Measurements from ENCODE around the gene COPG1.

Gene COPG1

DNA sequence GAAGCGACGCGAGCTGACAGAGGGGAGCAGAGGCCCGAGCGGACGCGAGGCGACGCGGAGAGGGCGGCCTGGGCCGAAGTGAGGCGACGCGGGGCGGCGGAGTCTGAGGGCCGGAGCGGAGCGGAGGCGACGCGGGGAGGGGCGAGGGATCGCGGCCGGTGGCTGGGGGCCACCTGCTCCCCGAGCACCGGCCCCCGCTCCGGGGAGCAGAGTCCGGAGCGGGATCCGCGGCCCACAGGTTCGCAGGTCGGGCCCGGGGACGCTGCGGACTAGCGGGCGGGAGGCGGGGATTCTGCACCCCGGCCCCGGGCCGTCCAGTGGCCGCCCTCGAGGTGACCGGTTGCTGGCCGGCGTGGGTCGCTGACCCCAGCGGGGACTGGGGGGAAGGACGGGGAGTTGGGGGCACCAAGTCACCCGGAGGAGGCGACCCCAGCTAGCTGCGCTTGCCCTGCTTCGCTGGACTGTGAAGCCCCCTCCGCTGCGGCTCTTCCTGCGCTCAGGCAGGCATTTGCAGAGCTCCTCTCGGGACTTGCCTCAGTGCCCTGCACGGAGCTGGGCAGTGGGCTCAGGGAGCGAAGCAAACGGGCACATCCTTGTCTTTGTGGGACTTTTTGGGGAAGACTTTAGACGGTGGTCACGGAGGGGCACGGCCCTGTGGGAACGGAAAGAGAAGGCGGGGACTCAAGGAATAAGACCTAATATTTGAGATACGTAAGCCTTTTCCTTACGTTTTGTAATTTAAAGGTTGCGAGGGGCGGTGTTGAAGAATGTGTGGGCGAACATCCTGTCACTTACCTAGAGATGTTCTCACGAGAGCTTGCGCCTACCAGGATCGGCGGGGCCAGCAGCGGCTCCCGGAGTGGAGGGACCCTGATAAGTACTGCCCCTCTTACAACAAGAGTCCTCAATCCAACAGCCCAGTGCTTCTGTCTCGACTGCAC lies 29.8 kb downstream of the COPG1 start:
- DNase-seq (ENCODE audit: low spot score), result peak; percentile 73

GRCh38 chr3:129280183-129280582 lies 30.8 kb downstream of the COPG1 start:
- no peak for DNase-seq (ENCODE audit: low spot score)

- DNase-seq (ENCODE audit: low spot score), result no peak
Observed at GRCh38 chr3:129281726-129282125, 32.3 kb downstream of the COPG1 start.

GRCh38 chr3:129282727-129283327 lies 33.4 kb downstream of the COPG1 start:
- DNase-seq (ENCODE audit: low spot score), result peak; percentile 51

DNA sequence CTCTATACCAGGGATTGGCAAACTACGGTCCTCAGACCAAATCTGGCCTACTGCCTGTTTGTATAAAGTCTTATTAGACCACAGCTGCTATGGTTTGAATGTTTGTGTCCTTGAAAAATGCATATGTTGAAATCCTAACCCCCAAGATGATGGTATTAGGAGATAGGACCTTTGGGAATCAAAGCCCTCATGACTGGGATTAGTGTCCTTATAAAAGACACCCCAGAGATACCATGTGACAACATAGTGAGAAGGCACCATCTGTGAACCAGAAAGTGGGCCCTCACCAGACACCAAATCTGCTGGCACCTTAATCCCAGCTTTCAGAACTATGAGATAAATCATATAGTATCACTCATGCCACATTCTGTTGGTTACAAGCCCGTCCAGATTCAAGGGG lies 36.7 kb downstream of the COPG1 start:
- DNase-seq (ENCODE audit: low spot score), result no peak

GRCh38 chr3:129288446-129288845 lies 39.0 kb downstream of the COPG1 start:
- DNase-seq (ENCODE audit: low spot score), result no peak

DNA sequence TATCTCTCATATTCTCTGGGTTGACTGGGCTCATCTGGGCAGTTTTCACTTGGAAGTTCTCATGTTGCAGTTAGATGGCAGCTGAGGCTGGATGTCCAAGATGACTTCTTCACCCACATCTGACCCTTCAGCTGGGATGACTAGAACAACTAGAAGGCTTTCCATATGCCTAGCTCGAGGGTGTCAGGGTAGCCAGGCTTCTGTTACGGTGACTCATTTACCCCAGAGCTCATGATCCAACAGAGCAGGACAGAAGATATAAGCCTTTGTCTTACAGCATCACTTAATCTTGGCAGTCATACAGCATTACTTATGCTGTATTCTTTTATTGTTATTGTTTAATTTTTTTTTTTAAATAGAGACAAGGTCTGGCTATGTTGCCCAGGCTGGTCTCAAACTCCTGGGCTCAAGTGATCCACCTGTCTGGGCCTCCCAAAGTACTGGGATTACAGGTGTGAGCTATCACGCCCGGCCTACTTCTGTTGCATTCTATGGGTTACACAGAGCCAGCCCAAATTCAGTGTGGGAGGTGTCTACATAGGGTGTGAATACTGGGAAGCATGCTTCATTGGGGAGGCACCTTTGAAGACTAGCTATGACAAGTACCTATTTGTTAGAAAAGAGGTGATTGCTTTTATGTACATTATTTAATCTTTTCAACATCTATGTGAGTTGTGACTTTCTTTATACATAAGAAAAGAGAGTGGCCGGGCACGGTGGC lies 40.0 kb downstream of the COPG1 start:
- peak; percentile 52 for DNase-seq (ENCODE audit: low spot score)

DNA sequence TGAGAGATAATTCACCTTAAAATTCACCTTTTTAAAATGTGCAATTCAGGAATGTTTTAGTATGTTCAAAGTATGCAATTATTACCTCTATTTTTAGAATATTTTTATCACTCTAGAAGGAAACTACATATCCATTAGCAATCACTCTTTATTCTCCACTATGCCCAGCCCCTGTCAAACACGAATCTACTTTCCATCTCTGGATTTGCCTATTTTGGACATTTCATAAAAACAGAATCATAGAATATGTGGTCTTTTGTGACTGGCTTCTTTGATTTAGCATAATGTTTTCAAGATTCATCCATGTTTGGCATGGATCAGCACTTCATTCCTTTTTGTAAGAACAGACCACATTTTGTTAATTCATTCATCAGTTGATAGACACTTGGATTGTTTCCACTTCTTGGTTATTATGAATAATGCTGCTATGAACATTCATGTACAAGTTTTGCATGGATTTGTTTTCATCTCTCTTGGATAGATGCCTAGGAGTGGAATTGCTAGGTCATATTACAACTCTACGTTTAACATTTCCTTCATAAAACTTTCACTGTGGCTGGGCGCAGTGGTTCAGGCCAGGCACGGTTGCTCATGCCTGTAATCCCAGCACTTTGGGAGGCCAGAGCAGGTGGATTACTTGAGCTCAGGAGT lies 42.0 kb downstream of the COPG1 start:
- no peak for DNase-seq (ENCODE audit: low spot score)

DNA sequence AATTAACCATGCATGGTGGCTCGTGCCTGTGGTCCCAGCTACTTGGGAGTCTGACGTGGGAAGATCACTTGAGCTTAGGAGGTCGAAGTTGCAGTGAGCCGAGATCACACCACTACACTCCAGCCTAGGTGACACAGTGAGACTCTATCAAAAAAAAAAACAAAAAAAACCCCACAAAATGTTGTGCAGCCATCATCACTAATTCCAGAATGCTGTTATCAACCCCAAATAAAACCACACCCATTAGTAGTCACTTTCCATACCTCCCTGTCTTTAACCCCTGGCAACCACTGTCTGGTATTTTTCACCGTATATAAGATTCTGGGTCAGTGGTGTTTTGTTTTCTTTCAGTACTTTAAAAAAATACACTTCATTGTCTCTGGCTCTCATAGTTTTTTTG lies 45.9 kb downstream of the COPG1 start:
- no peak for DNase-seq (ENCODE audit: low spot score)

GRCh38 chr3:129304146-129304961 lies 54.9 kb downstream of the COPG1 start:
- DNase-seq (ENCODE audit: low spot score), result no peak

DNA sequence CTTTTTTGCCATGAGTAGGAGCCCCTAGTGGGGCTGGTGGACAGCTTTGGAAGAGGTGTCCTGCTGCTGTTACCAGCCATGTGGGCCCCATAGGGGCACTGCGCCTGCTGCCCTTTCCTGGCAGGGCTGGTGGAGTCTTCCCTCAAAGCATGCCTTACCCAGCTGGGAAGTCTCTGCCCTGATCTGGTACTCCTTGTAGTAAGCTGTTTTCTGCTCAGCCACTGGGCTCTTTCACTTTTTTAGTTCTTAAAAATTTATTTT lies 55.5 kb downstream of the COPG1 start:
- DNase-seq (ENCODE audit: low spot score), result no peak

GRCh38 chr3:129305592-129306091 lies 56.2 kb downstream of the COPG1 start:
- DNase-seq (ENCODE audit: low spot score), result no peak

DNA sequence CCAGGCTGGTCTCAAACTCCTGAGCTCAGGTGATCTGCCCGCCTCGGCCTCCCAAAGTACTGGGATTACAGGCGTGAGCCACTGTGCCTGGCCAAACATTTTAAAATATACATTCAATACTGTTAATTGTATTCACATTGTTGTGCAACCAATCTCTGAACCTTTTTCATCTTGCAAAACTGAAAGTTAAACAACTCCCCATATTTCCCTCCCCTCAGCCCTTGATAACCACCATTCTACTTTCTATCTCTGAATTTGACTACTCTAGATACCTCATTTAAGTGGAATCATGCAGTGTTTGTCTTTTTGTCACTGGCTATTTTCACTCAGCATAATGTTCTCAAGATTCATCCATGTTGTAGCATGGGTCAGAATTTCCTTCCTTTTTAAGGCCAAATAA lies 59.2 kb downstream of the COPG1 start:
- DNase-seq (ENCODE audit: low spot score), result no peak

DNA sequence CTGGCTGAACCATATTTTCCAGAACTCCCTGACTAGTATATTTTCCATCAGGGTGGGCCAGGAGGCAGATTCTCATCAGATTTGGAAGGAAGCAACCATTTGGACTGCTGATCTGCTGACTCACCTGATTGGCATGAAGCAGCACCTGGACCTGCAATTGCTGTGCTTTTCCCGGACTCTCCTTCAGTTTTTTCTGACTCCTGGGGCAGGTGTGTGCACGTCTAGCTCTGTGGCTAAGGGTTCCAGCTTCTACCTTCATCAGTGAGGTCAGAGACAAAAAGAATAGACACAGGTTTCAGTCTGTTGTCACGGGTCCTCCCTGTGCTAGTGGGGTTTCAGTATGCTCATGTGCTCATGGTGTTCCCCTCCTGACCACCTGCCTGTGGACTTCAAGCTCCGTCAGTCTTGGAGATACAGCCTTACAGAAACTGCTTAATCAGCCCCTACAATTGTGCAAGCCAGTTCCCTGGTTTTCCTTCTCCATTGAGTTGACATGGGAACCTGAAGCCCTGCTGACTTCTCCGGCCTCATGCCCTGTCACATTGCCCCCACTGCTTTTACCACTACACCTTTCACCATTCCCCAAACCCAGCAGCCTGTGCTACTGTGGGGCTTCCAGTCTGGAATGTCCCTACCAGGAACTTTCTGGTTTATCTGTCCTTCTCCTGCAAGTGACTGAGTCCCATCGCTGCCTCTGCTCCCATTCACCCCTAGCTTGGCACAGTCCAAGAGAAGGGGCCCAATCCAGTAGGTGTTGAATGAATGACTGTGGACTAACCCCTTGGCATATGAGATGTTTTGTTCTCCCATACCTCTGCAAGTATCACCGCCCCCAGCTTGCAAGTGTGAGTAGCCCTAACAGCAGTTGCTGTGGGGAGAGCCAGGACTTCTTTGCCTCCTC lies 61.0 kb downstream of the COPG1 start:
- peak; percentile 1 for DNase-seq (ENCODE audit: low spot score)

DNA sequence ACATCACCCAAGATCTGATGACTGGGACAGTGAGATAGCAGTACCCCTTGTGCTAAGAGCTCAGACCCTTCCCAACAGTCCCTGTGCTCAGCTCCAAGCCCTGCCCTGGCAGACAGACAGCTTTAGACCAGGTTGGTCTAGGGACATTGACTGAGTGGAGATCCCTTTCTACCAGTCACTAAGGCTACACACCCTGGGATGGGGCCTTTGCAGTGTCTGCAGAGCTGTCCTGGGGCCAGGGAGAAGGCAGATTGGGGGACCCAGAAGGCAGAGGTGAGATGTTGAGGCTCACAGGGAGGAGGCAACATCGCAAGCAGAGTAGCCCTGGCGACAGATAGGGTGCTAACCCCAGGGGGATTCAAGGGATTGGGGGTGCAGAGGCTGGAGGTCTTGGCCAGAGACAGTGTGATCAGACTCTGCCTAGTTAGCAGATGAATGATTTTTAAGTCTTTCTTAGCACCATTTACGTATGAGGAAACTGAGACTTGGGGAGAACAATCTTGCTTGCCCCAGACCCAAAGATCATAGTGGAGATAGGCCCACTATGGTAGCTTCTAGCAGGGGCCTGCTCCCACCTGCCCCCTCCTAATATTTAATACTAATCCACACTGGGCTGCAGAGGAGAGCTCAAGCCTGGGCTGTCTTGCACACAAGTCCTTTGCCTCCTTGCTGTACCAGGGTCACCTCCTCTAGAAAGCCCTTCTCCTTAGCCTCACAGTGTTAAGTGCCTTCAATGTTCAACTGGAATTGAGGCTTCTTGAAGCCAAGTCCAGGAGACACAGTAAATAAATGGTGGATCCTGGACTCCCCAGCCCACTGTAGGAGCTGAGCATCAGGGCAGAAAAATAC lies 61.9 kb downstream of the COPG1 start:
- no peak for DNase-seq (ENCODE audit: low spot score)

DNA sequence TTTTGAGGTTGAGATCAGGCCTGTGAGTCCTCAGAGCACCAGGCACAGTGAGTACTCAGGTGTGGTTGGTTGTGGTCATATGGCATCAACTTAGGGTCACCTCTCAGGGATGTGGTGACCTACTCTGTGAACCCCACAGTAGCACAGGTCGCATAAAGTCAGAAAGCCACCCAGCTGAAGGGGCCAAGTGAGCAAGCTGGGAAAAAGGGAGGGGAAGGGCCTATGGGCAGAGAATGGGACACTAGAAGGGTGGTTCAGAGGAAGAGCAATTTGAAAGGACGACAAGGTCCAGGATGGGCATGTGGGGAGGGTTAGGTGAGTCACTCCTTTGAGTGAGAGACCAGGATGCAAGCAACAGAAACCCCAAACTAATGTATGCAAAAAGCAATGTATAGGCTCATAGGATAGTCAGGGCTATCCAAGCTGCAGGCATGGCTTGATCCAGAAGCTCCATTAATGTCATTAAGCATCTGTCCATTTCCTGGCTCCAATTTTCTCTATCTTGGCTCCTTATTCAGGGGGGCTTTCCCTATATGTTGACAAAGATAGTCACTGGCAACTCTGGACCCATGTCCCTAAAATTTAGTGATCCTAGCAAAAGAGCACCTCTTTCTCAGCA lies 62.7 kb downstream of the COPG1 start:
- DNase-seq (ENCODE audit: low spot score), result no peak

DNA sequence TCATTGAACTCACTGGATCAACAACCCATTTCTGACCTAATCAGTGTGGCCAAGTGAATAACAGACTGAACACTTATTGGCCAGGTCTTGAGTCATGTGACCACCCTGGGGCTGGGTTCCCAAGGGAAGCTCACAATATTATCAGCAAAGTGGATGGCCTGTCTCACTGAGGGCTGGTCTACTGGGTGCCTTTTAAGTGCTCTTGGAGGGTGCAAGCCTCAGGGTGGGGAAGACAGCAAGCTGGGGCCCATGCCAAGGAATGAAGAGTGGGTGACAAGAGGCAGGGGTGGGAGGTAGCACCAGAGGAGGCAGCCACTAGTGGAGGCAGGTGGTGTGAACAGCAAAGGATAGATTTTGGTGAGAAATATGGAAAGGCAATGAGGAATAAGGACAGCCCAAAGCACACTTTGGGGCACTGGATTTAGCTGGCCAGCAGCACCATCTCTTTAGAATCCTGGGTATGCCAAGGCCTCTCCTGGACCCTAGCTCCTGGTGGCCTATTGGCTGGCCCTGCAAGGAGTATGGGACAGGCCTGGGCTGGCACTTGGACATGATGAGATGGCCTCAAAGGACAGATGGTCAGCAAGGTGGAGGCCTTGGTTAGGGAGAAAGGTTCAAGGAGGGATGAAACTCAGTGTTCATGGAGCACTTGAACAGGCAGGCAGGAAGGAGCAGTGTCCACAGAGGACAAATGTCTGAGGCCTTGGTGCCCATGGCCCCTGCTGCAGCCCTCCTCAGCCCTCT lies 63.4 kb downstream of the COPG1 start:
- DNase-seq (ENCODE audit: low spot score), result no peak

GRCh38 chr3:129313415-129313664 lies 63.9 kb downstream of the COPG1 start:
- no peak for DNase-seq (ENCODE audit: low spot score)
